HG03175 (cell line): ENCODE results near the gene EYA2.
"Not testable (repeated sequence)": the region's sequence is repeated elsewhere in the genome, so short reads cannot be mapped to it uniquely, and the experiment has no call there.

Experiments
- ATAC-seq: cut with Tn5 transposase; IDR thresholded peaks from one replicate; pipeline ENCODE4 v1.9.1; 2021; ENCODE audit warnings: mild to moderate bottlenecking, moderate library complexity; ENCODE audit not compliant: unreplicated experiment

Gene EYA2

GRCh38 chr20:46951405-46951804 lies 56.8 kb downstream of the EYA2 start:
- no peak for ATAC-seq

DNA sequence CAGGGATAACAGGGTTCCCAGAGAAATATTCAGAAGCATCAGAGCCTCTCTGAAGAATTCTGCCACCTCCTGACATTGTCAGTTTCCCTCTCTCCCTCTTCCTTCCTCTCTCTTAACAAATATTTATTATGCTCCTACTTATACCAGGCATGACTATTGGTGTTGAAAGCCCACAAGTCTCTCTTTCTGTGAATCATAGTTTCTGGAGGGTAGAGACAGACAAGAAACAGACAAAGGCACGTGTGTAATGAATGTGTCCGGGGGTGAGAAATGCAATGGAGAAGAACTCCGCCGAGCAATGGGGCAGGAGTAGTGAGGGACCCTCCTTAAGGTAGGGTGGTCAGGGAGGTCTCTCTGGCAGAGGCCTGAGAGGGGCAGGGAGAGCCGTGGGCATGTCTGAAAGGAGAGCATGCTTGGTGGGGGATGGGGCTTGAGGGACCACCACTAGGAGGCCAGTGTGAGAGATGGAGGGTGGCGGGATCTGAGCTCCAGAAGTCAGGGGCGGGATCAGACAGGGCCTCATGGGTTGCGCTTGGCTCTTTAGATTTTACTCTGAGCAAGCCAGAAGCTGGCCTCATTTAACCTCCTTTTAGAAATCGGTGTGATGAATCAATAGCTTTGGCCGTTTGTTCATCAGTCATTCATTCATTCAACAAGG lies 57.3 kb downstream of the EYA2 start:
- no peak for ATAC-seq

DNA sequence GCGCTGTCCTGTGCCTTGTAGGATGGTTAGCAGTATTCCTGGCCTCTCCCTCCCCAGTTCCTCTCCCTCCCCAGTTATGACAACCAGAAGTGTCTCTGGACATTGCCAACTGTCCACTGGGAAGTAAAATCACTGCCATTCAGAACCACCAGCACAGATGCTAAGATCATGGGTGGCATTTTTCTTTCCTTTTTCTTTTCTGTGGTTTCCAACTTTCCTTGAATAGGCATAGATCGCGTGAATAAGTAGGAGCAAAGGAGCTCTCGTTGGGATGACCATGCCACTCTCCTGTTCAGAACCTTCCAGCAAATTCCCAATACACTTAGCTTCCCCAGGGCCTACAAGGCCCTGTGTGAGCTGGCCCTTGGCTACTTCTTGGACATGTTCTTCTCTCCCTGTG lies 59.0 kb downstream of the EYA2 start:
- ATAC-seq, result no peak

DNA sequence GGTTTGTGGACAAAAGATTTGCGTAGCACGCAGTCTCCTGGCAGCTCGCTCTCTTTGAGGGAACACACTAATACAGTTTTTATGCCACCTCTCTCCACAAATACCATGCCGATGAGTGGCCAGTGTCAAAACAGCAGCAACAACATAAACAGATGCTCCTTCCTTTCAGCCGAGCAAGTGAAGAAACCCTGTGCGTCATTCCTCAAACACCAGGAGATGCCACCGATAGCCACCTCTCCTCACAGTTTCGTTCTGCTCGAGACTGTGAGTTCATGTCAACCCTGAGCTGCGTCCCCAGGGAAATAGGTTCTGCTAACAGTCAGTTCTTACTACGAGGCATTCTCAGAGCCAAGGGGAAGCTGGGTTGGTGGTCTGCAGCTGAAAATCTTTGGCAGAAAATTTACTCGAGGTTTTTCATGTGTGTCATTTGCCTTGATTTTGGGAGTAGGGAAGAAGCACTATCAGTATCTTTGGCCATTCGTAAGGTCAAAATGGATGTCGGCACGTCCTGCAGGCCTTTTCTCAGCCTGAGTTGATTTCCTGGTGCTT lies 59.9 kb downstream of the EYA2 start:
- no peak for ATAC-seq

DNA sequence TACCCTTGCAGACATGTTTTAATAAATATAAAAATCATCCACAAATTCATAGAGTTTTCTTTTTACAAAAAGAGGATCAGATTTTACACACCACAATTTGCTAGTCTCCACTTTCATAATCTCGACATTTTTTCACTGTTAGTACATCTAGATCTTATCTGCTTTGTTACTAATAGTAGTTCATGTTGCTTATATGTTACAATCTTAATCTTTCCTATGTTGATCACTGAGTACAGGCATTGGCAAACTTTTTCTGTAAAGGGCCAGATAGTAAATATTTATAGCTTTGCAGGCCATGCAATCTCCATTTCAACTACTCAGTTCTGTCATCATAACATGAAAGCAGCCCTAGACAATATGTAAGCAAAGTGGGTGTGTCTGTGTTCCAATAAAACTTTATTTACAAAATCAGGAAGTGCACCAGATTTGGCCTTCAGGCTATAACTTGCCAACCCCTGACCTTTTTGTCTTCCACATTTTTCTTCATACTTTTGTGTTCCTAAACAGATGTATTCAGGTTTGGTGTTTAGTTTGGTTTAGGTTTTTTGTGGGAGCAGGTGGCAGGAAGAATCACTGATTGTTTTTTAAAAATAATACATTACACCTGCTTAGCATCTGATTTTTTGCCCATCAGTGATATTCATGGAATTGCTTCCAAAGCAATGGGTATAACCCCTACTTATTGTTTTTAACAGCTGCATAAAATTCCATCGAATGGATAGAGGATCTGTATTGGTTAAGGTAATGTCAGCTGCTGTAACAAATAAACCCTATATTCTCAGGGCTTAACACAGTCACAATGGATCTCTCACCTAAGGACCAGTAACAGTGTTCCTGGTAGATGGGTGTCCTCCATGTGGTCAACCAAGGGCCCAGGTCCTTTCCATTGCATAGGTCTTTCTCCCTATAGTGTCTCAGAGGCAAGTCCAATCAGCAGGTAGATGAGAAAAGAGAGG lies 61.2 kb downstream of the EYA2 start:
- no peak for ATAC-seq

- ATAC-seq, result no peak
These were observed 64.5 kb downstream of the EYA2 start for GRCh38 chr20:46959081-46959692.

GRCh38 chr20:46959821-46960220 lies 65.2 kb downstream of the EYA2 start:
- ATAC-seq, result no peak

- no peak for ATAC-seq
These were observed 65.9 kb downstream of the EYA2 start for GRCh38 chr20:46960536-46960935.

DNA sequence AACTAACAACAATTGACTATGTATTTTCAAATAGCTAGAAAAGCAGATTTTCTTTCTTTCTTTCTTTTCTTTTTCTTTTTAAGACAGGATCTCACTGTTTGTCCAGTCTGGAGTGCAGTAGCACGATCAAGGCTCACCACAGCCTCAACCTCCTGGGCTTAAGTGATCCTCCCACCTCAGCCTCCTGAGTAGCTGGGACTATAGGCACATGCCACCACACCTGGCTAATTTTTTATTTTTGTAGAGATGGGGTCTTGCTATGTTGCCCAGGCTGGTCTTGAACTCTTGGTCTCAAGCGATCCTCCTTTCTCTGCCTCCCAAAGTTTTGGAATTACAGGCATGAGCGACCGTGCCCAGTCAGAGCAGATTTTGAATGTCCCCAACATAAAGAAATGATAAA lies 67.3 kb downstream of the EYA2 start:
- not testable (repeated sequence) for ATAC-seq

DNA sequence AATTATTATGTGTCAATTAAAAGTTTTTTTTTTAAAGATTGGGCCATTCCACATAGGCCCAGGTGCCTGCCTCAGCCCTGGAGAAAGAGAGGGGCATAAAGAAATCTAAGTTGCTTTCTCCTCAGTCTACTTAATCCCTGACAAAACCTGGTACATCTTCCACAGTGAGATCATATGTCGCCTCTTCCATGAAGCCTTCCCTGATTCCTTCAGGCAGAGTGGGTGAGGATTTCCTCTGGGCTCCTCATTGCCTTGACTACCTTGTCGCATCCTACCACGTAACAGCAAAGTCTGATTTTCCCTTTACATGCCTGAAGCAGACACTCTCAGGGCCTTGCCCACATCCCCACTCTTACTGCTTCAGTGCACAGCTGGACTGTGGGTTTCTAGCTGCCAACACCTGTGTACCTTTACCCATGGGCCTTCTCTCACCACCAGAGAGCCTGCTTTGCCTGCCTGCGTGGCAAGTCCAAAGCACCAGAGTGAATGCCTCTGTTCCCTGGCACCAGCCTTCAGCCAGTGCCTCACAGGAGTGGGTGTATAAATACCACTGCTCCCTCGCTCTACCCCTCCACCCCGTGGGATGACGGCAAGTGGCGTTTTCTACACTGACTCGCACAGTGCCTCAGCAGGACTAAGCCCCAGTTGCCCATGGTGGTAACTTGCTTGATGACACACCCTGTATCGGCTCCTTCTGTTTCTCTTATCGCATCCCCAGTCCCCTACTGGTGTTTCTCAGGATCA lies 68.0 kb downstream of the EYA2 start:
- ATAC-seq, result no peak

GRCh38 chr20:46963196-46963529 lies 68.5 kb downstream of the EYA2 start:
- no peak for ATAC-seq

GRCh38 chr20:46963758-46964617 lies 69.3 kb downstream of the EYA2 start:
- no peak for ATAC-seq

GRCh38 chr20:46964618-46965455 lies 70.2 kb downstream of the EYA2 start:
- ATAC-seq, result no peak

GRCh38 chr20:46965477-46965876 lies 70.8 kb downstream of the EYA2 start:
- ATAC-seq, result no peak

DNA sequence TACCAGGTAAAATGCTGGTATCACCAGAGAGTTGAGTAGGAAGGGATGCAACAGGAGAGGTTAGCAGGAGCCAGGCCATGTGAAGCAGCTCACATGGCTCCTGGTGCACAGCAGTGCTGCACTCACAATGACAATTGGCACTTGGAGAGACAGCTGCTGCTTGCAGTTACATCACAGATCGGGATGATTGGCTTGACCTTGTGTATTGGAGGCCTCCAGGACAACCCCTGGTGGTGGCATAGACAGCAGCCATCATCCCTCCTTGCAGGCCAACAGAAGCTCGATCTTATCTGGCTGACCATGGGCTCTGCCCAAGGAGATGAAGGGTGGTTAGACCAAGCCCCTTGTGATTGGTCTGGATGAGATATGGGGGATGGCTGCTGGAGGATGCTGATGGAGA lies 73.0 kb downstream of the EYA2 start:
- ATAC-seq, result no peak

DNA sequence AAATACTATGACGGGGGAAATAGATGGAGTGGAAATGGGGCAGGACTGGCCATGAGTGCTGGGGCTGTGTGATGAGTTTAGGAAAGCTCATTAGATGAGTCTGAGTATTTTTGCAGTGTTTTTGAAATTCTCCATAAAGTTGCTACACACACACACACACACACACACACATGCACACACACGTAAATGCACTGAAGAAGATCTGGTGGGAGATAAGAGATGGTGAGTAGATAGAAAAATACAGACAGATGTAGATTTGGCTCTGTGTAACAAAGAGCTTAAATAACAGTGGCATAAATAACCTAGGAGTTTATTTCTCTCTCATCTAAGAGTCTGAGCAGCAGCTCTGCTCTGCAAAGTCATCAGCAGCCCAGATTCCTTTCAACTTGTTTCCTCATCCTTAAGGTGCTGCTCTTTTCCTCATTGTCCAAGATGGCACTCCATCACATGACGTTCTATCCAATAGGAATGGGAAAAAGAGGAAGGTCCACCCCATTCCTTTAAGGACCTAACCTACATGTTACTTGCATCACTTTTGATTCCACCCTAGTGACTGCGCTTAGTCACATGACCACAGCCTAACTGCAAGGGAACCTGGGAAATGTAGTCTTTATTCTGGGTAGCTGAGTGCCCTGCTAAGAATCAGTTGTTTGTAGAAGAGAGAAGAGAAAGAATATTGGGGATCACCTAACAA lies 76.4 kb downstream of the EYA2 start:
- no peak for ATAC-seq

DNA sequence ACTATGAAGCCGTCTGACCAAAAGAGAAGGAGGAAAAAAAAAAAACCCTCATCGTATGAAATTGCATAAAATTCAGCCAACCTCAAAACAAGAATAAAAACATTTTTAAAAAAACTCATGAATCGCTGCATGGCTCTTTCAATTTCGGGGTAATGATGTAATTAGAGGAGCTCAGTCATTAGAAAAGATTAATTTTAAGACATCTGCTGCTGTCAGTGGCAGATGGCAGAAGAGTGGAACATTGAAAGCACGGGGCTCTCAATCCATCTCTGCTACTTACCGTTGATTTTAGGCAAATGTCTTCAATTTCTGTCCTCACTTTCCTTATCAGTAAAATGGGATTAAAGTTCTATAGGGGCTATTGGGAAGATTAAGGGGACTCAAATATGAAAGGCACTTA lies 79.1 kb downstream of the EYA2 start:
- ATAC-seq, result no peak

DNA sequence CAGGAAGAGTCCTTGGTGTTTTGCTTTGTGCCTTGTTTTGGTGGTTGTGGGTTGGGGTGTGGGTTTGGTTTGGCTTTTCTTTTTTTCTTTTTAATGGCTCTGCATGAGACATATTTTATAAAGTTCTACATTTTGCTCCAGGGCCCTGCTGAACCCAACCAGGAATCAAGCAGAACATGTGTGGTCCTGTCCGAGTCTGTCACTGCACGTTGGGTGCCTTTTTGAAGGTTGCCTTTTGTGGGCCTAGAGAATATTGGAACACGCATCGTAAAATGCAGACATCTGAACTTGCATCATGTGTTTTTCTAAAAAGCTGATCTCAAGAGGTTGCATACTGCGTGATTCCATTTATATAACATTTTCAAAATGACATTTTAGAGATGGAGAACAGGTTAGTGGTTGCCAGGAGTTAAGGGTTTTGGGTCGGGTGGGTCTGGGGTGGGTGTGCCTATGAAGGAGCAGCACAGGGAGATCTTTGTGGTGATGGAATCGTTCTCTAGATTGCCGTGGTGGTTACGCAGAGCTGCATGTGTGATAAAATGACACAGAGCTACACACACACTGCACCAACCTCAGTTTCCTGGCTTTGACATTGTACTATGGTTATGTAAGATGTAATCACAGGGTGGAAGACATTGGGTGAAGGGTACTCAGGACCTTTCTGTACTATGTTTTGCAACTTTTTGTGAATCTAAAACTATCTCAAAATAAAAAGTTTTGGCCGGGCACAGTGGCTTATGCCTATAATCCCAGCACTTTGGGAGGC lies 80.2 kb downstream of the EYA2 start:
- ATAC-seq, result no peak
